NB4 (cell line): ENCODE data around the gene CTBP2.

ENCODE experiments used
- DNase-seq: peaks from one replicate; pipeline ENCODE4 v3.0.0; 2010; ENCODE audit warnings: low read depth
- H3K4me3 ChIP-seq: one replicate; pipeline ENCODE4 v1.5.1; 2011; ENCODE audit warnings: mild to moderate bottlenecking, low read depth, low read length, moderate library complexity
- MAX ChIP-seq: IDR thresholded peaks from 2 replicates; pipeline ENCODE4 v1.6.1; 2011; ENCODE audit warnings: low read depth, low read length
- MYC ChIP-seq: IDR thresholded peaks from 2 replicates; pipeline ENCODE4 v1.6.1; 2011; ENCODE audit warnings: low read depth, low read length
- POLR2A ChIP-seq: IDR thresholded peaks from 2 replicates; pipeline ENCODE4 v1.6.1; 2011; ENCODE audit warnings: mild to moderate bottlenecking; ENCODE audit not compliant: insufficient read length; ENCODE audit errors: extremely low read depth
- TF ChIP-seq, protein P1 (sequence below): IDR thresholded peaks from one replicate; pipeline ENCODE4 v1.5.1; 2012; ENCODE audit warnings: low read depth, low read length

Gene CTBP2

GRCh38 chr10:124956764-124957163 is 203.6 kb downstream of the CTBP2 start:
- H3K4me3 ChIP-seq: no peak overlapping the region
- TF ChIP-seq, protein P1, sequence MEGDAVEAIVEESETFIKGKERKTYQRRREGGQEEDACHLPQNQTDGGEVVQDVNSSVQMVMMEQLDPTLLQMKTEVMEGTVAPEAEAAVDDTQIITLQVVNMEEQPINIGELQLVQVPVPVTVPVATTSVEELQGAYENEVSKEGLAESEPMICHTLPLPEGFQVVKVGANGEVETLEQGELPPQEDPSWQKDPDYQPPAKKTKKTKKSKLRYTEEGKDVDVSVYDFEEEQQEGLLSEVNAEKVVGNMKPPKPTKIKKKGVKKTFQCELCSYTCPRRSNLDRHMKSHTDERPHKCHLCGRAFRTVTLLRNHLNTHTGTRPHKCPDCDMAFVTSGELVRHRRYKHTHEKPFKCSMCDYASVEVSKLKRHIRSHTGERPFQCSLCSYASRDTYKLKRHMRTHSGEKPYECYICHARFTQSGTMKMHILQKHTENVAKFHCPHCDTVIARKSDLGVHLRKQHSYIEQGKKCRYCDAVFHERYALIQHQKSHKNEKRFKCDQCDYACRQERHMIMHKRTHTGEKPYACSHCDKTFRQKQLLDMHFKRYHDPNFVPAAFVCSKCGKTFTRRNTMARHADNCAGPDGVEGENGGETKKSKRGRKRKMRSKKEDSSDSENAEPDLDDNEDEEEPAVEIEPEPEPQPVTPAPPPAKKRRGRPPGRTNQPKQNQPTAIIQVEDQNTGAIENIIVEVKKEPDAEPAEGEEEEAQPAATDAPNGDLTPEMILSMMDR: no peak
- TF ChIP-seq MAX (no peak), POLR2A (no peak), MYC (no peak)
- no peak for DNase-seq

GRCh38 chr10:124955868-124956267 is 204.5 kb downstream of the CTBP2 start:
- DNase-seq: no peak
- no peak overlapping the region for H3K4me3 ChIP-seq
- TF ChIP-seq MYC (no peak), MAX (no peak), POLR2A (no peak)
- TF ChIP-seq, protein P1: no peak

- no peak for TF ChIP-seq POLR2A
- TF ChIP-seq, protein P1: no peak
- TF ChIP-seq MYC: no peak
- TF ChIP-seq MAX: no peak
- no peak overlapping the region for H3K4me3 ChIP-seq
- no peak for DNase-seq
Measured at GRCh38 chr10:124955243-124955642, 205.1 kb downstream of the CTBP2 start.

DNA sequence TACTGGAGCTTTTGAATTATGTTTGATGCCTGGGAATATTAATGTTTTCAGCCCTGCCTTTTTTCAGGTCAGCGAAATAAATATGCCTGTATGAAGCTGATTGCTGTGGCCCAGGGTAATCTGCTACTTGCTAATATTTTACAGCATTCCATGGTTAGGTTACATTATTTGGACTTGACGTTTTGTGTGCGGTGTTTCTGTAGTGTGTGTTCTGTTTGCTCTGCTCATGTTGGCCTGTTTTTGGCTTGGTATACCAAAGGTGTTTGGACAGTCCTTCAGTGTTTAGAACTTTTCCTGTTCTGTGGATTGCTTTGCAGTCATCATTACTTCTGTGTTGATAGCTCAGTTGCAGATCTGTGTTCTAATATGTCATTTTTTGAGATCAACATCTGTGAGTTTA is 206.9 kb downstream of the CTBP2 start:
- no peak for DNase-seq
- TF ChIP-seq POLR2A (no peak), MYC (no peak), MAX (no peak)
- TF ChIP-seq, protein P1: no peak
- no peak overlapping the region for H3K4me3 ChIP-seq

DNA sequence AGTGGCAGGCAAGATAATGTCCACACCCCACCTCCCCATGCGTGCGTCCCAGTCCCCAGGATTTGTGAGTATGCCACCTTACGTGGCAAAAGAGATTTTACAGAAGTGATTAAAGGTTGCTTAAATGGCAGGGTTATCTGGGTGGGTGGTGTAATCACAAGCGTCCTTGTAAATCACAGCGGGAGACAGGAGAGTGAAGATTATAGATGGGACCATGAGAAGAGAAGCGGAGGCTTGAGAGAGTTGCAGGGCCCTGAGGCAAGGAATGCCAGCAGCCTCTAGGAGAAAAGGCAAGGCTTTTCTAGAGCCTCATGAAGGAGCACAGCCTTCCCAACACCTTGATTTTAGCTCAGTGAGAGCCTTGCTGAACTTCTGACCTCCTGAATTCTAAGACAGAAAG is 208.2 kb downstream of the CTBP2 start:
- DNase-seq: no peak
- H3K4me3 ChIP-seq: no peak overlapping the region
- TF ChIP-seq MAX (no peak), POLR2A (no peak), MYC (no peak)
- TF ChIP-seq, protein P1: no peak

GRCh38 chr10:124949543-124949942 is 210.8 kb downstream of the CTBP2 start:
- TF ChIP-seq POLR2A (no peak), MAX (no peak), MYC (no peak)
- TF ChIP-seq, protein P1: no peak
- no peak for DNase-seq
- H3K4me3 ChIP-seq: no peak overlapping the region
